ENCODE measurements around the gene BBS5.

The BBS5 gene

DNA sequence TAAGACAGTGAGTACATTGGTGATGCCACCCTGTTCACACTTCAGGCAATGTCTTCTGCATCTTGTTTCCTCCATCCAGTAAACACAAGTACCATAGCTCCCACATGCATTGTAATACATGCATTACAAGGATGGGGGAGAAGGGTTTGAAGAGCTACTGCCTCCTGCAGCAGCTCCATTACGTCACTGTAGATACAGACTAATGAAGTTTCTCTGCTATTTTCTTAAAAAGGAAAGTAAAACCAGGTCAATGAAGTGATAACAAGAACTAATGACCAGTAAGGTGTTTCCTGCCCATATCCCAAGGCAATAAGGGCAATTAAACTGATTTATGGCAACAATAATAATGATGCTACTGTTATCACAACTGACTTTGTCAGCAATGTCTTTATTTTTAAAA, 18.2 kb upstream of the BBS5 start:
- Histone ChIP-seq H3K4me3 (ENCODE audit: low read depth, low read length) (no peak overlapping the region), H3K27ac (ENCODE audit: extremely low read depth, low read depth, low read length) (no peak overlapping the region), H3K9me3 (ENCODE audit: control insufficient read depth, insufficient read depth, low read depth, low read length) (no peaks in the 10 kb centered on the region), H3K4me1 (ENCODE audit: control insufficient read depth, insufficient read depth, low read length) (peaks cover 2% of the 10 kb centered on the region; the same call in 1 of the 2 replicates), H3K36me3 (ENCODE audit: control insufficient read depth in 2 of 2, insufficient read depth in 1 of 2, low read length in 2 of 2) (no peaks in the 10 kb centered on the region)
- ChIA-PET POLR2A (no interaction called here), CTCF (interaction anchor here (0.6 to 1.0 kb wide), 2 partner anchors 10 to 152 kb away, joined by 3 read pairs; no protein-coding TSS in a partner anchor)
- no peak for TF ChIP-seq ZNF660 (tag by site-specific recombination; IDR thresholded peaks at IDR 0.05)

DNA sequence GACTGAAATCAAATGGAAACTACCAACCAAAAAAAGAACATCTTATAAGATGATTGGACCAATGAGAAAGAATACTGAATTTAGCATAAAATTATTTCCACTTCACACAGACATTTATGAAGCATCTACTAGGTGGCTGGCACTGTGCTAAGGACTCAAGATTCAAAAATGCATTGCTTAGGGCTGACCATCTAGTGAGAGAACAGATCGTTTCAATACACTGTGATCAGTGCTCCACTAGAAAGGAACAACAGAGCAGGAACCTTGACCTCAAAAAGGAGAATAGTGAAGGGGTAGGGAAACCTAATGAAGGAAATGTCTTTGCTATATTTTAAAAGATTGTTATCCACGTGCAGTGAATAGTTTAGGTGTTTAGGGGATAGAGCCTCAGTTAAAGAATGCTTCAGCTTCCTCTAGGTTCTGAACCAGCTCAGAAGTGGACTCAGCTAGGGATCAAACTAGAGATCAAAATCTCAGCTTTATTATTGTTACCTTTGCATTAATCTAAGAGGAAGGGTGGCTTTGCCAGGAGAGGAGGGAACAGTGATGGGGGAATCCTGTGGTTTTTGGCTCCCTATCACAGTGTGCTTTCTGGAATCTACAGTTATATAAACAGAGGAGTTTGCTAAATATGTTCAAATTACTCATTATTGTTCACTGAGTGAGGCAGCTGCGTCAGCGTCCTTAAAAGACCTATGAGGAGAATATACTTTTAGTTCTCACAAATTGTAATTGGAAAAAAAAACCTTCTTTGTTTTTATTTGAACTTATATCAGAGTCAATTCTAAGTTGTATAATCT, 16.2 kb upstream of the BBS5 start:
- TF ChIP-seq ZNF791 (tag by site-specific recombination; IDR thresholded peaks at IDR 0.05), result no peak
- peak; percentile 24; the same call in 1 of the 2 replicates for TF ChIP-seq OSR2 (tag by site-specific recombination; IDR thresholded peaks at IDR 0.05)
- peak; percentile 28; the same call in 1 of the 2 replicates for TF ChIP-seq MZF1 (tag by site-specific recombination; IDR thresholded peaks at IDR 0.05; ENCODE audit: borderline replicate concordance)
- 0 out of 2 replicates have a peak, but pooled peaks have one; percentile 29 for TF ChIP-seq OVOL3 (tag by site-specific recombination; IDR thresholded peaks at IDR 0.05)
- TF ChIP-seq WT1 (tag by site-specific recombination; IDR thresholded peaks at IDR 0.05), result peak; percentile 50; the same call in 1 of the 2 replicates
- TF ChIP-seq YY1 (tag by site-specific recombination; IDR thresholded peaks at IDR 0.05), result no peak
- no peak for TF ChIP-seq MEIS1 (CRISPR knock-in tag; IDR thresholded peaks at IDR 0.05; ENCODE audit: borderline replicate concordance)
- TF ChIP-seq ZNF626 (tag by site-specific recombination; IDR thresholded peaks at IDR 0.05), result no peak
- TF ChIP-seq, protein P1, sequence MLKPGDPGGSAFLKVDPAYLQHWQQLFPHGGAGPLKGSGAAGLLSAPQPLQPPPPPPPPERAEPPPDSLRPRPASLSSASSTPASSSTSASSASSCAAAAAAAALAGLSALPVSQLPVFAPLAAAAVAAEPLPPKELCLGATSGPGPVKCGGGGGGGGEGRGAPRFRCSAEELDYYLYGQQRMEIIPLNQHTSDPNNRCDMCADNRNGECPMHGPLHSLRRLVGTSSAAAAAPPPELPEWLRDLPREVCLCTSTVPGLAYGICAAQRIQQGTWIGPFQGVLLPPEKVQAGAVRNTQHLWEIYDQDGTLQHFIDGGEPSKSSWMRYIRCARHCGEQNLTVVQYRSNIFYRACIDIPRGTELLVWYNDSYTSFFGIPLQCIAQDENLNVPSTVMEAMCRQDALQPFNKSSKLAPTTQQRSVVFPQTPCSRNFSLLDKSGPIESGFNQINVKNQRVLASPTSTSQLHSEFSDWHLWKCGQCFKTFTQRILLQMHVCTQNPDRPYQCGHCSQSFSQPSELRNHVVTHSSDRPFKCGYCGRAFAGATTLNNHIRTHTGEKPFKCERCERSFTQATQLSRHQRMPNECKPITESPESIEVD (tag by site-specific recombination; IDR thresholded peaks at IDR 0.05), result peak; percentile 85
- no peak for TF ChIP-seq ZNF768 (tag by site-specific recombination; IDR thresholded peaks at IDR 0.05)
- no peak for TF ChIP-seq ZNF473 (tag by site-specific recombination; IDR thresholded peaks at IDR 0.05)
- TF ChIP-seq ZNF16 (tag by site-specific recombination; IDR thresholded peaks at IDR 0.05; ENCODE audit: low read depth), result no peak
- TF ChIP-seq ZNF132 (tag by site-specific recombination; IDR thresholded peaks at IDR 0.05; ENCODE audit: borderline replicate concordance), result no peak
- TF ChIP-seq, protein P2, sequence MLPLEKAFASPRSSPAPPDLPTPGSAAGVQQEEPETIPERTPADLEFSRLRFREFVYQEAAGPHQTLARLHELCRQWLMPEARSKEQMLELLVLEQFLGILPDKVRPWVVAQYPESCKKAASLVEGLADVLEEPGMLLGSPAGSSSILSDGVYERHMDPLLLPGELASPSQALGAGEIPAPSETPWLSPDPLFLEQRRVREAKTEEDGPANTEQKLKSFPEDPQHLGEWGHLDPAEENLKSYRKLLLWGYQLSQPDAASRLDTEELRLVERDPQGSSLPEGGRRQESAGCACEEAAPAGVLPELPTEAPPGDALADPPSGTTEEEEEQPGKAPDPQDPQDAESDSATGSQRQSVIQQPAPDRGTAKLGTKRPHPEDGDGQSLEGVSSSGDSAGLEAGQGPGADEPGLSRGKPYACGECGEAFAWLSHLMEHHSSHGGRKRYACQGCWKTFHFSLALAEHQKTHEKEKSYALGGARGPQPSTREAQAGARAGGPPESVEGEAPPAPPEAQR (tag by site-specific recombination; IDR thresholded peaks at IDR 0.05), result no peak
- TF ChIP-seq ZNF175 (tag by site-specific recombination; IDR thresholded peaks at IDR 0.05), result no peak
- no peak for TF ChIP-seq ZNF776 (tag by site-specific recombination; IDR thresholded peaks at IDR 0.05; ENCODE audit: borderline replicate concordance)
- no peak for TF ChIP-seq ZNF571 (tag by site-specific recombination; IDR thresholded peaks at IDR 0.05)
- TF ChIP-seq KLF16 (tag by site-specific recombination; IDR thresholded peaks at IDR 0.05), result no peak
- no peak for TF ChIP-seq ZSCAN16 (tag by site-specific recombination; IDR thresholded peaks at IDR 0.05)
- peak; percentile 88 for TF ChIP-seq ZSCAN30 (tag by site-specific recombination; IDR thresholded peaks at IDR 0.05)
- peak; percentile 66 for TF ChIP-seq ZBTB17 (tag by site-specific recombination; IDR thresholded peaks at IDR 0.05)
- peak; percentile 37; the same call in 1 of the 2 replicates for TF ChIP-seq ZNF600 (tag by site-specific recombination; IDR thresholded peaks at IDR 0.05)
- TF ChIP-seq, protein P3, sequence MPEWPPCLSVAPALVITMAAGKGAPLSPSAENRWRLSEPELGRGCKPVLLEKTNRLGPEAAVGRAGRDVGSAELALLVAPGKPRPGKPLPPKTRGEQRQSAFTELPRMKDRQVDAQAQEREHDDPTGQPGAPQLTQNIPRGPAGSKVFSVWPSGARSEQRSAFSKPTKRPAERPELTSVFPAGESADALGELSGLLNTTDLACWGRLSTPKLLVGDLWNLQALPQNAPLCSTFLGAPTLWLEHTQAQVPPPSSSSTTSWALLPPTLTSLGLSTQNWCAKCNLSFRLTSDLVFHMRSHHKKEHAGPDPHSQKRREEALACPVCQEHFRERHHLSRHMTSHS (tag by site-specific recombination; IDR thresholded peaks at IDR 0.05), result no peak
- Histone ChIP-seq H3K4me3 (ENCODE audit: low read depth, low read length) (no peak overlapping the region), H3K36me3 (ENCODE audit: control insufficient read depth in 2 of 2, insufficient read depth in 1 of 2, low read length in 2 of 2) (no peaks in the 10 kb centered on the region), H3K9me3 (ENCODE audit: control insufficient read depth, insufficient read depth, low read depth, low read length) (no peaks in the 10 kb centered on the region), H3K27ac (ENCODE audit: extremely low read depth, low read depth, low read length) (no peak overlapping the region), H3K4me1 (ENCODE audit: control insufficient read depth, insufficient read depth, low read length) (peaks cover 2% of the 10 kb centered on the region; the same call in 1 of the 2 replicates)
- ChIA-PET CTCF (interaction anchor here (0.7 to 2.0 kb wide), 5 partner anchors 11 to 331 kb away, joined by 3 to 7 read pairs (median 3); partner anchors contain the start of gene BBS5), POLR2A (interaction anchor here (2.1 kb wide), 1 partner anchor 16 kb away, joined by 5 read pairs; the partner anchor contains the start of gene BBS5)
